GM12873 (cell line): Measurements from ENCODE around the gene SRGN.

ENCODE experiments used
- CTCF ChIP-seq: IDR thresholded peaks from 2 replicates; pipeline ENCODE4 v1.5.1; 2012; ENCODE audit warnings: low read depth, mild to moderate bottlenecking, moderate library complexity, low read length, control low read depth; ENCODE audit not compliant: insufficient read depth; ENCODE audit errors: missing control alignments

SRGN gene

DNA sequence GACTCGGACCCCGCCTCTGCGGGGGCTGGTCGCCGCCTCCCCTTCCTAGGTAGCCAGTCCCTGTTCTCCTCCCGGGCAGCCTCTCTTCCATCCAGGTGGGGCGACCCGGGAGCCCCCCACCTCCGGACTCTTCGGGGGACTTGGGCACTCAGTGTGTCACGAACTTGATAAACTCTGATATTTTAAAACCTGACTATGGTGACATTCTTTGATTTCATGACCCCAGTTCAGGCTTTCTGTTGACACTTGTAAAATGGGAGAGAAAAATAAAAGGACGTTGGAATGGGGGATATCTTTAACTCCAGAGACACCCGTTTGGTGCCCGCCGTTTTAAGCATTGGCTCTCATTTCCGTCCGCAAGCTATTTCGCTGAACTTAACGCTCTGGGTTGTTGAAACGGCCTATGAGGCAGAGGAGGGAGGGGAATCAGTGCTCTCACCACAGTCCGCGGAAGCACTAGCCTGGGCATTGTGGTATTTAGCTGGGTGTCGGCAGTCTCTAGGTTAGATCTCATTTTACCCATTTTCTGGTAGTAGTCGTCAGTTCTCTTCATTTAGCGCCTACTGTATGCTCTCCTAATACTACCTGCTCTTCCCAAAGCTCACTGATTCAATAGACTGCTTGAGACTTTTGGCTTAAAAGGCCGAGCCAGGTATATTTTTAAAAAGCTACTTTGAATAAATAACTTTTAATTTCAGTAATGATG, 36.8 kb downstream of the SRGN start:
- no peak for TF ChIP-seq CTCF

DNA sequence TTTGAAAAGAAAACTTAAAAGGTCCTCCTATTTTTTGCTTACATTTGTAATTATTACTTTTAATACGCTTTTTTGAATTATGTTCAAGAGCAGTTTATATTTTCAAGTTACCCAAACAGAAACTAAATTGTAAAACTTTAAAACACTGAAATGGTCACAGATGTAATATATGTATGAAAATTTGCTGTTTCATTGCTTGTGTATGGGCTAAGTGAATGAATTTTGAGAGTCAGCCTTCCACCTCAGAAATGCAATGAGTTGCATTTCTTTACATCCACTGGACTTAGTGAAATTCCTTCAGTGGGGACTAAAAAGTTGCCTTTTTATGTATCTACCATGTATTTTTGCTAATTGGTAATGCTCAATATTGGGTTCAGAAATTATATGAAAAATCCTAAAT, 37.7 kb downstream of the SRGN start:
- TF ChIP-seq CTCF: no peak

DNA sequence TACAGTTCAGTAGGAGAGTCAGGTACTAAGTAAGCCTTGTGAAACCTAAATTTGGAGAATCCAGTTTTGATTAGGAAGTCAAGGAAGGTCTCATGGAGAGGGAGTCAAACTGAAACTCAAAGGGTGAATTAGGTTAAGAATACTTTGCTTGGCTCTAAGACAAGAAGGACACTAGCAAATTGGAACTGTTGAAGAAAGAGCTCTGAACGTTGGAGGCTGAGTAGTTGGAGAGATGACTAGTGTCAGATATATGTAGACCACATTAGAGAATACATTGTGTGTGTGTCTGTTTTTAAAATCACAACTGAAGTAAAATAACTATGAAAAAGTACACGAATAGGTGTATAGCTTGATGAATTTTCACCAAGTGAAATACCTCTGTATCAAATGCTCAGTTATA, 42.3 kb downstream of the SRGN start:
- TF ChIP-seq CTCF: no peak

GRCh38 chr10:69139961-69140360, 52.1 kb downstream of the SRGN start:
- TF ChIP-seq CTCF: no peak

DNA sequence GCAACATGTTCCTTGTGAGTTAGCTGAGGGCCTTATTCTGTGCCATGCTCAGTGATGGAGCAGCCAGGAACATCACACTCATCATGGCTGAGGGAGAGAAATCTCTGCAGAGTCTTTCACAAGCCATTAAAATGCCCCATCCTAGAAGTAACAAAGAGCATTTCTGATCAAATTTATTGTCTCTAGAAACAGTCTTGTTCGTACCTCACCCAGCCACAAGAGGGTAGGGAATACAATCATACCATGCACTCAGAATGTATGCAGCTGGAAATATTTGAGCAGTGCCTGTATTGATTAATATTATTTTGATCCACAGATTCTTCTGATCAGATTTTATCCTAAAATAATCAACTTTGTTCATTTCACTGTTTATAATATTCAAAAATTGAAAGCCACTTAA, 53.4 kb downstream of the SRGN start:
- no peak for TF ChIP-seq CTCF

GRCh38 chr10:69142983-69143382, 55.1 kb downstream of the SRGN start:
- no peak for TF ChIP-seq CTCF

DNA sequence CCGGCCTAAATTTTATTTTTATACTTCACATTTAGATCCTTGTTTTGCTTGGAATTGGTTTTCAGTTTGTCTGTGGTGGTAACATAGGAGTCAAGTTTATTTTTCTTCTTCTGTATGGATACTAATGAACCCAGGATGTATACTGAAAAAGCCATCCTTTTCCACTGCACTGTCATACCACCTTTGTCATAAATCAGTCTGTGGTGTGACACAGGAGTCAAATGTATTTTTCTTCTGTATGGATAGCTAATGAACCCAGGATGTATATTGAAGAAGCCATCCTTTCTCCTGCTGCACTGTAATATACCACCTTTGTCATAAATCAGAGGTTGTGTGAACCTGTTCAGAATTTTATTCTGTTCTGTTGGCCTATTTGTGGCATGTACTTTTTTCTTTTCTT, 57.4 kb downstream of the SRGN start:
- TF ChIP-seq CTCF: no peak

DNA sequence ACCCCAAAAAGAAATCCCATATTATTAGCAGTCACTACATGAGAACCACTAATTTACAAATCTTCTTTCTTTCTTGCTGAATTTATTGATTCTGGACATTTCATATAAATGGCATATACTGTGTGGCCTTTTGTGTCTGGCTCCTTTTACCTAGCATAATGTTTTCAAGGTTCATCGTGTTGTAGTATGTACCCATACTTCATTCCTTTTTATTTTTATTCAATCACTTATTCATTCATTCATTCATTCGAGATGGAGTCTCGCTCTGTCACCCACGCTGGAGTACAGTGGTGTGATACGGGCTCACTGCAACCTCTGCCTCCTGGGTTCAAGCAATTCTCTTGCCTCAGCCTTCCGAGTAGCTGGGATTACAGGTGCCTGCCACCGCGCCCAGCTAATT, 58.0 kb downstream of the SRGN start:
- no peak for TF ChIP-seq CTCF
